NCI-H1930 (cell line): ENCODE results near the gene QRICH1.

Experiments used
- DNase-seq, 2 experiments: peaks; one replicate each; lab custom pipeline; 2025; lab: John Stamatoyannopoulos, UW

Gene QRICH1

GRCh38 chr3:48997714-48998637 lies 95.9 kb downstream of the QRICH1 start:
- DNase-seq: no peak

DNA sequence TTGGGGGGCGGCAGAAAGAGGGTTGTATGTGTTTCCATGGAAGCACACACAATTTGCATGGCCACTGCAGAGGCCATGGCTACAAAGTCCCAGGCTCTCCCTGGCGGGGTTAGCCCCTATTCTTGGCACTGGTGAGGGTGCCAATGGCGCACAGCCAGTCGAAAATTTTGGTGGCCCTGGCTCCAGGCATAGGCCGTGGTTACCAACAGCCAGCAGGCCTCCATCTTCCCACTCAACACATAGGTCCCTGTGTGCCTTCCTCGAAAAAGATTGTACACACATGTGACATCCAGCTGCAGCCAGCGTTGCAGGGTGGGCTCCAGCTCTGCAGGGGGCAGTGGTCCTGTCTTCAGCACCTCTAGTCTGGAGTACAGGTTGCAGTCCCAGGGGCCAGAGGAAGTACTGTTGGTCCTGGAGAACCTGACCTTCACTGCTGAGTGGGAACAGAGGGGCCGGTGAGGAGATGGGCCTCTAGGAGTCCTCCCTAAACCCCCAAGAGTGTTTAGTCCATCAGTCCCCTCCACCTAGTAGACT lies 96.7 kb downstream of the QRICH1 start:
- no peak for DNase-seq

GRCh38 chr3:48996640-48997039 lies 97.2 kb downstream of the QRICH1 start:
- DNase-seq: no peak

GRCh38 chr3:48993834-48994233 lies 100.0 kb downstream of the QRICH1 start:
- no peak for DNase-seq

GRCh38 chr3:48991851-48992545 lies 101.9 kb downstream of the QRICH1 start:
- DNase-seq: no peak

DNA sequence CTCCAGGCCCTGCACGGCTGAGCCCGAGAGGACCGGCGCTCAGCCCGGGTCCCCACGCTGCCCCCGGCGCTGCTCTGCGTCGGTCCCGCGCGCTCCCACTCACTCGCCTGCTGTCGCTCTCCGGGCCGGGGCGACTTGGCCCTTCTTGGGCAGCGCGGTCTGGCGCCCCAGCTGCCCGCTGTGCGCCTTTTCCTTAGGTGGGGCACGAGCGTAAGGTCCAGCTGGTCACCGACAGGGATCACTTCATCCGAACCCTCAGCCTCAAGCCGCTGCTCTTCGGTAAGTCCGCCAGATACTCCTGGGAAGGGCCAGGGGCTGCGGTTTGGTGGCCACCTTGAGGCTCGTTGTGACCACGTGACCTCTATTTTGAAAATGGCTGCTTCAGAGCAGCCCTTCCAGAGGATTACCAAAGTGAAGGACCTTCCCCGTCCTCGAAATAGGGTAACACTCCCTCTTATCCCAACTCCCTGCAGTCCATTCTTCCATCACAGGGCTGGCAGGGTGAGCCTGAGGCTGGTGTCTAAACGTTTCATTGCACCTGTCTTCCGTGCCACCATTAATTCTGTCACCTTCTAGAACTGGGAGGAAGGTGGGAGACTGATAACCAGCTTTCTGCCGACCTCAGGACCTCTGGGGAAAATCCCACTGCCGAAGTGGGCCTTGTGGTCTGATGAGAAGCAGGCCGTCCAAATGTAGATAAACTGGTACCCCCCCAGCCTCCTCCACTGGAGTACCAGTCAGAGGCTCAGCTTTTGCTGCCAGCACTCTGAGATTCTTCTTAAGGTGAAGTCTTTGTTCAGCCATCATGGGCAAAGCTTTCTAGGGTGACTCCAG lies 103.0 kb downstream of the QRICH1 start:
- no peak for DNase-seq

DNA sequence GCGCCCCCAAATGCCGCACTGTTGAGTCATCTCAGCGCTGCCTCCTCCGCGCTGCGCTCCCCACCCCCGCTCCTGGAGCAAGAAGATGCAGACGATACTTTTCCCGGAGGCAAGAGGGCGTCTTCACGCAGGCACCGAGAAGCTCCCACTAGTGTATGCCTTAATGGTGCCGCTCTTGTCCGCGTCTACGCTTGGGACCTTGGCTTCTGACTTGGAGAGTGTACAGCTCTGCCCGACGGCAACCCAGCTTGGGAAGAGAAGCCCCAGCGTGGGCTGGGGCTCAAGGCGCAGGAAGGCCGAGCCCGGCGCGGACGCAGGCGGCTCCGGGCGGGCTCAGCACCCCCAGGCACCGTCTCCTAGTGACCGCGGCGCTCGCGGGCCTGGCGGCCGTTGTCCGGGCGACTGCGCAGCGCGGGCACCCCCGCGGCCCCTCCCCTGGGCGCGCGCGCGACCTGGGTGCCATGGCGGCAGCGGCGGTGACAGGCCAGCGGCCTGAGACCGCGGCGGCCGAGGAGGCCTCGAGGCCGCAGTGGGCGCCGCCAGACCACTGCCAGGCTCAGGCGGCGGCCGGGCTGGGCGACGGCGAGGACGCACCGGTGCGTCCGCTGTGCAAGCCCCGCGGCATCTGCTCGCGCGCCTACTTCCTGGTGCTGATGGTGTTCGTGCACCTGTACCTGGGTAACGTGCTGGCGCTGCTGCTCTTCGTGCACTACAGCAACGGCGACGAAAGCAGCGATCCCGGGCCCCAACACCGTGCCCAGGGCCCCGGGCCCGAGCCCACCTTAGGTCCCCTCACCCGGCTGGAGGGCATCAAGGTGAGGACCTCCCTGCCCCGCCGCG lies 103.9 kb downstream of the QRICH1 start, which contains the start of gene P4HTM:
Gene P4HTM, plus strand, starts transcription at position 446 of the 840 bp plus-strand sequence. Its CDS starts 16 bp downstream, at position 462.
- DNase-seq: peak; percentile 37 to 67

DNA sequence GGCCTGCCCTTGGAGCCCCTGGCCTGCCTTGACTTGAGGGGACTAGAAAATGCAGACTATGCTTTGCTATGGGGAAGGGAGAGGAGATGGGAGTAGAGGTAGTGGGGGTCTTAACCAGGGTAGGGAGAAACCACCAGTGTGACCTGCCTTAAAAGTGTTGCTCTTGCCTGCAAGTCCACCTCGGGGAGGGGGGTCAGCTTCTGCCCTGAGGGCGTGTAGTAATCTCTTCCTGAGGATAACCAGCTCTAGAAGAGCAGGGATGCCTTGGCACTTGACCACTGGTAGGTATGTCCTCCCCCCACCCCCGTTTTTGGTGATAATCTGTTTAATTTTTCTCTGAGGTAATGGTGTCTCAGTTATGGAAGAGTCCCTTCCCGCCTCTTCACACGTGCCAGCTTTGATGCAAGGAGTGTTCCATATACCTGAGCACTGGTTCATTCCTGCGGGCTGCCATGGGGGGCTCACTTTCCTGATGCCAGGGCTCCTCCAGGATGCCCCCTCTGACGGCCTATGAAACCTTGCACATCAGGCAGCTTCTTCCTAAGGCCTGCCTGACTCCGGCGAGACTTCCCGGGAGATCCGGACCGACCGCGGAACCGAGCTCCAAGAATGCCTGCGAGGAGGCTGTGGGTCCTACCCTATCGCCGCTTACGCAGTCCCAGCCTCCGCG lies 104.6 kb downstream of the QRICH1 start:
- DNase-seq: no peak

DNA sequence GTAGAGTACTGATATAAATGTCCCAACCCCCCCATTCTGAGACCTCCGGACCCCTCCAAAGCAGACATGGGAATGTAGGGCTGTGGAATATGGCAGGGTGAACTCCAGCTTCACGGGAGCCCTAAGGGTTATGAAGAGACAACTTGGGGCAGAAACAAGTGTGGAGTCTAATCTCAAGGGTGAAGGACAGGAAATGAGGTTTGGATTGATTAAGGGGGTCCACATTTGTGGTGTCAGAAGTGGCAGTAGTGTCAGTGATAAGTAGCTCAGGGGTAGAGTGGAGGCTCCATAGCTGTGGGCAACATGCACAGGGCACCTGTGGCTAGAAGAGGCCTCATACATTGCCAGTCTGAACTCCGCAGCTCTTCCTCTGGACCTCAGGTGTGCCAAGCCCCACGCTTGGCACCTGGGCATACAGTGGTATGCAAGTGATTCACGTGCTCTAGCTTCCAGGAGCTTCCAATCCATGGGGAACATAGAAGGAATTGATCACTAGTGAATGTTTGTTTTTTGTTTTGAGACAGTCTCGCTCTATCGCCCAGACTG lies 108.0 kb downstream of the QRICH1 start:
- no peak for DNase-seq

GRCh38 chr3:48984663-48985062 lies 109.2 kb downstream of the QRICH1 start:
- no peak for DNase-seq

GRCh38 chr3:48983096-48983495 lies 110.8 kb downstream of the QRICH1 start:
- no peak for DNase-seq

GRCh38 chr3:48982686-48983085 lies 111.2 kb downstream of the QRICH1 start:
- DNase-seq: no peak

- no peak for DNase-seq
These were observed 111.9 kb downstream of the QRICH1 start for GRCh38 chr3:48982016-48982415.

DNA sequence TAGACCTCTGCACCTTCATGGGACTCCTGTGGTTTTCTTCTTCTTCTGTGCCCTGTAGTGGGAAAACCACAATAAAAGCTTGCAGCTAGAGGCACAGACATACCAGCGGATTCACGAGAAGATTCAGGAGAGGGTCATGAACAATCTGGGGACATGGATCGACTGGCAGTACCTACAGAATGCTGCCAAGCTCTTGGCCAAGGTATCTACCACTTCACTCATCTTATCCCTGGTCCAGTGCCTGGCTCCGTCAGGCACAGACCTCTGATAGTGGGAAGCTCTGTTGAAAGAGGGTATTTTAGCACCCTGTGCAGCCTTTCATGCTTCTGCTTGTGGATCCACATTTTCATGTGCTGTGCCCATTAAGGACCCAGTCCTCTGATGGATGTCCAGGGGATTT lies 113.6 kb downstream of the QRICH1 start:
- DNase-seq: no peak
